Measurements from ENCODE around the gene ARHGEF37. TPM values are rescaled to one million over a fixed set of nuclear protein-coding genes. Genes with fewer than 3 reads are reported as not detected.
A peak's percentile ranks its signal among the peaks of the same experiment; 100 is the strongest.

The ARHGEF37 gene
- total and polyA plus RNA-seq, 5 donors from 2014 or later = 0.20 to 1.8 (median 0.50) TPM; not detected in 1

DNA sequence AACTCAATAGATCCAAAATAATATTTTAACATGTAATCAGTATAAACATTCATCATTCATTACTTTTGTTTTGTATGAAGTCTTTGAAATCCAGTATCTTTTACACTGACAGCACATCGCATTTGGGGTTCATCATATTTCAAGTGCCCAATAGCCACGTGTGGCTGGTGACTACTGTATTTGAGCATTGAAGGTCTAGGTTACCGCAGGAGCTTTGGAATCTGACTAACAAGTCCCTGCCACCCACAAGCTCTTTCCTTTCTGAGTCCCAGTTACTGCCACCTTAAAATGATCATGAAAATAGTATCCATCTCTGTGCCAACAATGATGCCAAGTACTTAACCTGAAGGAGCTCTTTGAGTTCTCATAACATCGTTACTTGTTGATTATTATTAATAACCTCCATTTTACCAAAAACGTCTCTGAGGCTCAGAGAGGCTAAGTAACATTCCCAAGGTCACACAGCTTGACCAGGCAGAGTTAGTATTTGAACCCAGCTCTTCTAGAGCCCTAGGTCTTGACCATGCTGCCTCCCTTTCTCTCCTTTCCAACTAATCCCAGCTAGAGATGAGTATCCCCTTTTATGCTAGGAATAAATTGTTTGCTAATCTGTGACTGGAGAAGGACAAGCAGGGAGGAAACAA, 24.2 kb downstream of the ARHGEF37 start:
- Mint-ChIP-seq H3K9me3 (peaks cover 0 to 6% (median 0%) of the 10 kb centered on the region in 7 donors), H3K27me3 (no peaks in the 10 kb centered on the region), H3K4me3 (no peak overlapping the region), H3K36me3 (peaks cover 2% of the 10 kb centered on the region), H3K27ac (peak overlapping the region in 1 of 3 donors; percentile 66), H3K4me1 (peaks cover 5 to 16% (median 12%) of the 10 kb centered on the region in 4 donors)
- no peak for ATAC-seq (ENCODE audit: low read depth in 2 of 2)
- no peaks in the 10 kb centered on the region for H3K36me3 ChIP-seq (ENCODE audit: control insufficient read depth, insufficient read depth, low read length)
- H3K4me3 ChIP-seq (ENCODE audit: low read depth, low read length) = peak overlapping the region; percentile 10
- H3K27ac ChIP-seq (ENCODE audit: insufficient read depth, low read length, poor library complexity, severe bottlenecking) = no peak overlapping the region
- no peaks in the 10 kb centered on the region for H3K9me3 ChIP-seq (ENCODE audit: control insufficient read depth in 2 of 2, low read length in 2 of 2)
- no peak for DNase-seq
- H3K27me3 ChIP-seq (ENCODE audit: control insufficient read depth, insufficient read depth, low read length) = no peaks in the 10 kb centered on the region
- peaks cover 12% of the 10 kb centered on the region for H3K4me1 ChIP-seq (ENCODE audit: control insufficient read depth, insufficient read depth, low read length, poor library complexity, severe bottlenecking)

DNA sequence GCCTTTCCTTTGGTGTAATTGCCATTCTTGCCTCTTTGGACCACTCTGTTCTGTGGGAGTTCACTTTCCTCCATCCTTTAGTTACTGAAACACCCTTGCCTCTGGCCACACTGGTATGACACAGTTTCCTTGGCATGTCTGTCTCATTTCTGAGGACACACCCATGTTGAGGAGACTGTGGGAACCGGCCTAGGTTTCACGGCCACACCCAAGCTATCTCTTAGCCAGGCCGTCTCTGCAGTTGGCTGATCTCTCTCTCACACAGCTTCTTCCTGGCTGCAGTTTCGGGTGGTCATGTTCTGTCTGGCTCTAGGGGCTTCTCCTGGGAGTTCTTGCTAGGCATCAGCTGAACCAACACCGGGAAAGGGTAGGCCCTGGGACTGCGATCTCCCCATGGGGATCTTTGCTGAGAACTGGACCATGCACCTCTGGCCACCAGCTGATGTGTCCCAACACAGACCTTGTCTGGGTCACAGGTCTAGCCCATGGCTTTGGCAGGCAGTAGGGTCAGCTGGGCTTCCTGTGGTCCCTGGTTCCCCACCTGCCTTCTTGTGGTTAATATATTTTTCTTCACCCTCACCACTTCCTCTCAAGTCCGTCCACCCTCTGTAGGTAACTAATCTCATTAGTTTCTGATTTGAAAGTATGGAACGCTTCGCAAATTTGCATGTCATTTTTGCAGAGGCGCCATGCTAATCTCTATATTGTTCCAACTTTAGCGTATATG, 24.9 kb downstream of the ARHGEF37 start:
- Mint-ChIP-seq H3K4me3 (peak overlapping the region in 2 of 4 donors; percentile 21 to 83), H3K9me3 (peaks cover 0 to 6% (median 0%) of the 10 kb centered on the region in 7 donors), H3K27ac (peak overlapping the region; percentile 62 to 86 (median 66)), H3K4me1 (peaks cover 5 to 16% (median 12%) of the 10 kb centered on the region in 4 donors), H3K27me3 (no peaks in the 10 kb centered on the region), H3K36me3 (peaks cover 2% of the 10 kb centered on the region)
- peak in 1 of 2 donors; percentile 22 for ATAC-seq (ENCODE audit: low read depth in 2 of 2)
- Histone ChIP-seq H3K4me1 (ENCODE audit: control insufficient read depth, insufficient read depth, low read length, poor library complexity, severe bottlenecking) (peaks cover 12% of the 10 kb centered on the region), H3K4me3 (ENCODE audit: low read depth, low read length) (peak overlapping the region; percentile 10), H3K36me3 (ENCODE audit: control insufficient read depth, insufficient read depth, low read length) (no peaks in the 10 kb centered on the region), H3K9me3 (ENCODE audit: control insufficient read depth in 2 of 2, low read length in 2 of 2) (no peaks in the 10 kb centered on the region), H3K27me3 (ENCODE audit: control insufficient read depth, insufficient read depth, low read length) (no peaks in the 10 kb centered on the region), H3K27ac (ENCODE audit: insufficient read depth, low read length, poor library complexity, severe bottlenecking) (no peak overlapping the region)
- peak in 1 of 3 donors; percentile 26 for DNase-seq

DNA sequence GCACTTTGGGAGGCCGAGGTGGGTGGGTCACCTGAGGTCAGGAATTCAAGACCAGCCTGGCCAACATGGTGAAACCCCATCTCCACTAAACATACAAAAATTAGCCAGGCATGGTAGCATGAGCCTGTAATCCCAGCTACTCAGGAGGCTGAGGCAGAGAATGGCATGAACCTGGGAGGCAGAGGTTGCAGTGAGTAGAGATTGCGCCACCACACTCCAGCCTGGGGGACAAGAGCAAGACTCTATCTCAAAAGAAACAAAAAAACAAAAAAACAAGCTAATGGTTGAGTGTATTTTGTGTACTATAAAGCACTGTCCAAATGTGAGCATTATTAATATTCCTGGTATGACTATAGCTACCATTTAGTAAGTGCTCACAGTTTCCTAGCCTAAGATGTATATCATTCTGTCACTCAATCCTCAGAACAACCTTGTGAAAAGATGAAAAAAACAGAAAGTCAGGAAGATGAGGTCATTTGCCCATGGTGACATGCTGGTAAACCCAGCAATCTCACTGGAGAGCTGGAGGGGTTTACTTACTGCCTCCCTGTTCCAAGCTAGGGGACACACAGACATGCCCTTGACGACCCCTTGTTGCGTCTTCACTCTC, 27.7 kb downstream of the ARHGEF37 start:
- H3K36me3 ChIP-seq (ENCODE audit: control insufficient read depth, insufficient read depth, low read length) = no peaks in the 10 kb centered on the region
- no peak overlapping the region for H3K27ac ChIP-seq (ENCODE audit: insufficient read depth, low read length, poor library complexity, severe bottlenecking)
- H3K4me3 ChIP-seq (ENCODE audit: low read depth, low read length) = no peak overlapping the region
- H3K9me3 ChIP-seq (ENCODE audit: control insufficient read depth in 2 of 2, low read length in 2 of 2) = no peaks in the 10 kb centered on the region
- no peak for ATAC-seq (ENCODE audit: low read depth in 2 of 2)
- peaks cover 12% of the 10 kb centered on the region for H3K4me1 ChIP-seq (ENCODE audit: control insufficient read depth, insufficient read depth, low read length, poor library complexity, severe bottlenecking)
- Mint-ChIP-seq H3K4me3 (no peak overlapping the region), H3K4me1 (peaks cover 5 to 16% (median 12%) of the 10 kb centered on the region in 4 donors), H3K27me3 (no peaks in the 10 kb centered on the region), H3K27ac (peak overlapping the region in 1 of 3 donors; percentile 48), H3K36me3 (peaks cover 2% of the 10 kb centered on the region), H3K9me3 (peaks cover 0 to 2% (median 0%) of the 10 kb centered on the region in 7 donors)
- no peak for DNase-seq
- H3K27me3 ChIP-seq (ENCODE audit: control insufficient read depth, insufficient read depth, low read length) = no peaks in the 10 kb centered on the region

DNA sequence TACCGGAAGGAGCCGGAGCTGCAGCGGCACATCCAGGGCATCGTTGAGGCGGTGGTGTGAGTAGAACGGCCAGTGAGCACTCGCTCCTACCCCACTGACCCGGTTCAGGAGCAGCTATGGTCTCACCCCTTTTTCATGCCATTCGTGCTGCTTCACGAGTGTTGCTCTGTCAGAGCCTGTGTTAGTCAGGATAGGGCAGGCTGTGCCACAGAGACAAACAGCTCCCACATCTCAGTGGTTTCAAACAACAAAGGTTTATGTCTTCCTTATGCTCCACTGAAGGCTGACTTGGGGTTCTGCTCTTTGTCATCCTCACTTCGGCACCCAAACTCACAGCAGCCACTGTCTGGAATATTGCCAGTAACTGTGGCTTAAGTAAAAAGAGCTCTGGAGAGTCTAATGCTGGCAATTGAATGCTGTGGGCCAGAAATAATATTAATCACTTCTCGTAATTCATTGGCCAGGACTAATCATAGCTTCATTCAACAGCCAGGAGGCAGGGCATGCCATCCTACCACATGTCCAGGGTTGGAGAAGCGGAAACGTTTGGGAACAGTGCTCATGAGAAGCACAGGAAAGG, 28.4 kb downstream of the ARHGEF37 start:
- Mint-ChIP-seq H3K36me3 (peaks cover 2% of the 10 kb centered on the region), H3K9me3 (peaks cover 0 to 2% (median 0%) of the 10 kb centered on the region in 7 donors), H3K27ac (peak overlapping the region in 1 of 3 donors; percentile 14), H3K4me1 (peaks cover 5 to 16% (median 12%) of the 10 kb centered on the region in 4 donors), H3K4me3 (no peak overlapping the region), H3K27me3 (no peaks in the 10 kb centered on the region)
- no peak overlapping the region for H3K4me3 ChIP-seq (ENCODE audit: low read depth, low read length)
- no peaks in the 10 kb centered on the region for H3K9me3 ChIP-seq (ENCODE audit: control insufficient read depth in 2 of 2, low read length in 2 of 2)
- ATAC-seq (ENCODE audit: low read depth in 2 of 2) (no peak), DNase-seq (no peak)
- H3K4me1 ChIP-seq (ENCODE audit: control insufficient read depth, insufficient read depth, low read length, poor library complexity, severe bottlenecking) = peaks cover 12% of the 10 kb centered on the region
- no peak overlapping the region for H3K27ac ChIP-seq (ENCODE audit: insufficient read depth, low read length, poor library complexity, severe bottlenecking)
- no peaks in the 10 kb centered on the region for H3K36me3 ChIP-seq (ENCODE audit: control insufficient read depth, insufficient read depth, low read length)
- H3K27me3 ChIP-seq (ENCODE audit: control insufficient read depth, insufficient read depth, low read length) = no peaks in the 10 kb centered on the region

DNA sequence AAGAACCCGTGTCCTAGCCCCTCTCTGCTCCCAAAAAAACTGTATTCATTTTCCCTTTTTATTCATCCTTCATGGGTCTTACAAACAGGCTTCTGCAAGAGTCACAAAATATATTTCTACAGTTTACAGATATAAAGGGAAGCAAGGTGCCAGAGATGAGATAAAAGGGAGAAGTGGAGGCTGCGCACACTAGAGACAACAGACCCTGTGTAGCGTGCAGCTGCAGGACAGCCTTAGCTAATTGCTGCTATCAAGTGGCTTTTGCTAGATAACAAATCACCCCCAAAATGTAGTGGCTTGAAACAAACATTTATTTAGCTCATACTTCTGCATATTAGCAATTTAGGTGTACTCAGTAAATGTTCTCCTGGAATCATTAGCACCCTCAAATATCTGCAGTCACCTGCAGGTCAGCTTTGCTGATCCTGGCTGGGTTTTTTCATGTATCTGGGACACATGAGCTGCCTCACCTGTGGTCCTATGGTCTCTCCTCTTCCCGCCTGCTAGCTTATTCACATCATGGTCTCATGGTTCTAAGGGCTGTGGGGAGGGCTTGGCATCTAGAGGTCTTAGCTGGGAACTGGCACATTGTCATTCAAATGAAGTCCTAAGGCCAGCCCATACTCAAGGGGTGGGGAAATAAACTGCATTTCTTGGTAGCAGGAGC, 29.4 kb downstream of the ARHGEF37 start:
- Histone ChIP-seq H3K4me1 (ENCODE audit: control insufficient read depth, insufficient read depth, low read length, poor library complexity, severe bottlenecking) (peaks cover 12% of the 10 kb centered on the region), H3K4me3 (ENCODE audit: low read depth, low read length) (no peak overlapping the region), H3K9me3 (ENCODE audit: control insufficient read depth in 2 of 2, low read length in 2 of 2) (no peaks in the 10 kb centered on the region), H3K36me3 (ENCODE audit: control insufficient read depth, insufficient read depth, low read length) (no peaks in the 10 kb centered on the region), H3K27ac (ENCODE audit: insufficient read depth, low read length, poor library complexity, severe bottlenecking) (no peak overlapping the region), H3K27me3 (ENCODE audit: control insufficient read depth, insufficient read depth, low read length) (no peaks in the 10 kb centered on the region)
- Mint-ChIP-seq H3K9me3 (peaks cover 0 to 2% (median 0%) of the 10 kb centered on the region in 7 donors), H3K27me3 (no peaks in the 10 kb centered on the region), H3K36me3 (peaks cover 2% of the 10 kb centered on the region), H3K4me1 (peaks cover 5 to 16% (median 12%) of the 10 kb centered on the region in 4 donors), H3K27ac (peak overlapping the region in 1 of 3 donors; percentile 39), H3K4me3 (no peak overlapping the region)
- no peak for DNase-seq
- ATAC-seq (ENCODE audit: low read depth in 2 of 2) = no peak

DNA sequence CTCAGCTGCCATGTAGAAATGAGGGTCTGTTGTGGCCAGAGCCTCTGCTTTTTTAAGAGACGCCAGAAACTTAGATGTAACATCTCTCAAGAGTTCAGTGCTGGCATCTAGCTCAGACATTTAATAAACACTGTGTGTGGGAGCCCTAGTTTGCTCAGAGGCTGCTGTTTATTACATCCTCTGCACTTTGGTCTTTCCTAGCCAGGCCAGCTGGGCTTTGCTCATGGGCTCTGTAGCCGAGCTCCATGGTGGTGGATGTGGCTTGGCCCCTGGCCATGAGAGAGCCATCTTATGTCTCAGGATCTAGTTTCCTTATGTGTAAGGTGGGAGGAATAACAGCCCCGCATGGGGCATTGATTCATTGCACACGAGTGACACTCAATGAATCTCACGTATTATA, 30.0 kb downstream of the ARHGEF37 start:
- no peak overlapping the region for H3K27ac ChIP-seq (ENCODE audit: insufficient read depth, low read length, poor library complexity, severe bottlenecking)
- H3K27ac Mint-ChIP-seq = no peak overlapping the region
- no peaks in the 10 kb centered on the region for H3K27me3 Mint-ChIP-seq
- peaks cover 2% of the 10 kb centered on the region for H3K36me3 Mint-ChIP-seq
- no peak overlapping the region for H3K4me3 ChIP-seq (ENCODE audit: low read depth, low read length)
- ATAC-seq (ENCODE audit: low read depth in 2 of 2) = no peak
- DNase-seq = no peak
- H3K4me1 Mint-ChIP-seq = peaks cover 4 to 14% (median 7%) of the 10 kb centered on the region in 4 donors
- H3K9me3 ChIP-seq (ENCODE audit: control insufficient read depth in 2 of 2, low read length in 2 of 2) = no peaks in the 10 kb centered on the region
- peaks cover 6% of the 10 kb centered on the region for H3K4me1 ChIP-seq (ENCODE audit: control insufficient read depth, insufficient read depth, low read length, poor library complexity, severe bottlenecking)
- peaks cover 0 to 2% (median 0%) of the 10 kb centered on the region in 7 donors for H3K9me3 Mint-ChIP-seq
- H3K36me3 ChIP-seq (ENCODE audit: control insufficient read depth, insufficient read depth, low read length) = no peaks in the 10 kb centered on the region
- H3K4me3 Mint-ChIP-seq = no peak overlapping the region
- H3K27me3 ChIP-seq (ENCODE audit: control insufficient read depth, insufficient read depth, low read length) = no peaks in the 10 kb centered on the region

Data from CD4-positive, CD25-positive, alpha-beta regulatory T cell (primary cell).